Tibial nerve (tissue), 4 donors: ENCODE data around the gene HOMER2. TPM values are rescaled to one million over a fixed set of nuclear protein-coding genes. Genes with fewer than 3 reads are reported as not detected.

ENCODE experiments used
- DNase-seq, 2 donors: peaks; one replicate each; pipeline ENCODE4 v3.0.0-alpha.2; 2019; ENCODE audit warnings: low spot score in 2 of 2
- H3K27ac ChIP-seq, 4 donors: fragments of 200-600 bp; sonication (generic) in 3 of 4; one replicate each; pipeline ENCODE4 v1.5.1; 2017 to 2019; ENCODE audit warnings: mild to moderate bottlenecking in 1 of 4
- H3K27me3 ChIP-seq, 2 donors: fragments of 200-600 bp; sonication (generic) in 1 of 2; one replicate each; pipeline versions ENCODE4 v1.5.1 to v1.6.0; 2017 to 2019
- H3K36me3 ChIP-seq, 3 donors: fragments of 200-600 bp; sonication (generic); one replicate each; pipeline ENCODE4 v1.5.1; 2018 to 2019
- H3K4me1 ChIP-seq, 4 donors: fragments of 200-600 bp; sonication (generic) in 3 of 4; one replicate each; pipeline ENCODE4 v1.5.1; 2017 to 2019
- H3K4me3 ChIP-seq, 4 donors: fragments of 200-600 bp; sonication (generic) in 3 of 4; one replicate each; pipeline ENCODE4 v1.5.1; 2017 to 2019; ENCODE audit warnings: mild to moderate bottlenecking in 1 of 4, moderate library complexity in 1 of 4
- H3K9me3 ChIP-seq, 4 donors: fragments of 200-600 bp; sonication (generic) in 3 of 4; one replicate each; pipeline ENCODE4 v1.5.1; 2017 to 2019
- EP300 ChIP-seq, 2 donors: sonication (generic); formaldehyde crosslinking; IDR thresholded peaks; one replicate each; pipeline ENCODE4 v1.6.1; 2017; ENCODE audit warnings: antibody characterized with exemption in 2 of 2, mild to moderate bottlenecking in 1 of 2
- POLR2A ChIP-seq, 2 donors: fragments of 450-650 bp; IDR thresholded peaks; one replicate each; pipeline ENCODE4 v1.6.1; 2017; ENCODE audit warnings: antibody characterized with exemption in 2 of 2, mild to moderate bottlenecking in 2 of 2, moderate library complexity in 2 of 2
- WGBS, 2 donors: methylation state at CpG; one replicate each; pipeline ENCODE4 v1.1.5; 2018; 5-methylcytosine and 5-hydroxymethylcytosine counted together
- total RNA-seq, 4 donors: library from RNA; depleted of rRNA; stranded (reverse); fragments of >200 nt; gene quantifications; one replicate each; pipeline ENCODE4 v1.1.0, GENCODE V29; 2016
- TF ChIP-seq, protein P1 (sequence below), 5 experiments: fragments of 200-600 bp in 3 of 5; fragments of 450-650 bp in 2 of 5; sonication (generic) in 3 of 5; IDR thresholded peaks; one replicate each; pipeline ENCODE4 v1.5.1; 2016 to 2019; ENCODE audit warnings: antibody characterized with exemption in 5 of 5, mild to moderate bottlenecking in 3 of 5, moderate library complexity in 2 of 5

HOMER2 gene
- total RNA-seq, 4 donors from 2014 or later: 25.5 to 950 (median 39.0) TPM

GRCh38 chr15:82835391-82835917 is 117.1 kb downstream of the HOMER2 start:
- H3K36me3 ChIP-seq: peaks cover 5 to 88% (median 19%) of the 10 kb centered on the region in 3 donors
- H3K4me1 ChIP-seq: no peaks in the 10 kb centered on the region
- H3K4me3 ChIP-seq: no peak overlapping the region
- DNase-seq: peak in 1 of 2 donors; percentile 3
- TF ChIP-seq EP300 (IDR thresholded peaks at IDR 0.05): no peak
- TF ChIP-seq, protein P1, sequence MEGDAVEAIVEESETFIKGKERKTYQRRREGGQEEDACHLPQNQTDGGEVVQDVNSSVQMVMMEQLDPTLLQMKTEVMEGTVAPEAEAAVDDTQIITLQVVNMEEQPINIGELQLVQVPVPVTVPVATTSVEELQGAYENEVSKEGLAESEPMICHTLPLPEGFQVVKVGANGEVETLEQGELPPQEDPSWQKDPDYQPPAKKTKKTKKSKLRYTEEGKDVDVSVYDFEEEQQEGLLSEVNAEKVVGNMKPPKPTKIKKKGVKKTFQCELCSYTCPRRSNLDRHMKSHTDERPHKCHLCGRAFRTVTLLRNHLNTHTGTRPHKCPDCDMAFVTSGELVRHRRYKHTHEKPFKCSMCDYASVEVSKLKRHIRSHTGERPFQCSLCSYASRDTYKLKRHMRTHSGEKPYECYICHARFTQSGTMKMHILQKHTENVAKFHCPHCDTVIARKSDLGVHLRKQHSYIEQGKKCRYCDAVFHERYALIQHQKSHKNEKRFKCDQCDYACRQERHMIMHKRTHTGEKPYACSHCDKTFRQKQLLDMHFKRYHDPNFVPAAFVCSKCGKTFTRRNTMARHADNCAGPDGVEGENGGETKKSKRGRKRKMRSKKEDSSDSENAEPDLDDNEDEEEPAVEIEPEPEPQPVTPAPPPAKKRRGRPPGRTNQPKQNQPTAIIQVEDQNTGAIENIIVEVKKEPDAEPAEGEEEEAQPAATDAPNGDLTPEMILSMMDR (IDR thresholded peaks at IDR 0.05): no peak
- TF ChIP-seq POLR2A (IDR thresholded peaks at IDR 0.05): no peak
- H3K9me3 ChIP-seq: no peaks in the 10 kb centered on the region
- WGBS, 2 donors: 91 to 95% methylated on average over 7 of the region's 7 CpGs
- H3K27ac ChIP-seq: no peak overlapping the region
- H3K27me3 ChIP-seq: no peaks in the 10 kb centered on the region

DNA sequence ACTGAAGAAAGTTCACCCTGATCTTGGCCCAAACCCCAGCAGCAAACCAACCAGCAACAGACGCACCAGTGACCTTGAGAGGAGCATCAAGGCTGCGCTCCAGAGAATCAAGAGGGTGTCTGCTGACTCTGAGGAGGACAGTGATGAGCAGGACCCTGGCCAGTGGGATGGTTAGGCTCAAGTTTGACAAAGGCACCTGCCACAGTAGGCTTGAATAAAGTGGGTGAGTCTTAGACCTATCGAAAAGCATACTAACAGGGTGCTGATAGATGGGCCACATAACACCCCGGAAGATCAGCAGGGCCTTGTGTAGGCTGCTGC is 119.2 kb downstream of the HOMER2 start:
- 90 to 95% methylated on average over 4 of the region's 4 CpGs for WGBS, 2 donors
- Histone ChIP-seq H3K27ac (no peak overlapping the region), H3K27me3 (no peaks in the 10 kb centered on the region), H3K9me3 (no peaks in the 10 kb centered on the region), H3K36me3 (peaks cover 5 to 98% (median 26%) of the 10 kb centered on the region in 3 donors), H3K4me3 (no peak overlapping the region), H3K4me1 (no peaks in the 10 kb centered on the region)
- peak in 1 of 2 donors; percentile 3 for DNase-seq
- TF ChIP-seq POLR2A (IDR thresholded peaks at IDR 0.05) (no peak), EP300 (IDR thresholded peaks at IDR 0.05) (no peak)
- TF ChIP-seq, protein P1 (IDR thresholded peaks at IDR 0.05): no peak

DNA sequence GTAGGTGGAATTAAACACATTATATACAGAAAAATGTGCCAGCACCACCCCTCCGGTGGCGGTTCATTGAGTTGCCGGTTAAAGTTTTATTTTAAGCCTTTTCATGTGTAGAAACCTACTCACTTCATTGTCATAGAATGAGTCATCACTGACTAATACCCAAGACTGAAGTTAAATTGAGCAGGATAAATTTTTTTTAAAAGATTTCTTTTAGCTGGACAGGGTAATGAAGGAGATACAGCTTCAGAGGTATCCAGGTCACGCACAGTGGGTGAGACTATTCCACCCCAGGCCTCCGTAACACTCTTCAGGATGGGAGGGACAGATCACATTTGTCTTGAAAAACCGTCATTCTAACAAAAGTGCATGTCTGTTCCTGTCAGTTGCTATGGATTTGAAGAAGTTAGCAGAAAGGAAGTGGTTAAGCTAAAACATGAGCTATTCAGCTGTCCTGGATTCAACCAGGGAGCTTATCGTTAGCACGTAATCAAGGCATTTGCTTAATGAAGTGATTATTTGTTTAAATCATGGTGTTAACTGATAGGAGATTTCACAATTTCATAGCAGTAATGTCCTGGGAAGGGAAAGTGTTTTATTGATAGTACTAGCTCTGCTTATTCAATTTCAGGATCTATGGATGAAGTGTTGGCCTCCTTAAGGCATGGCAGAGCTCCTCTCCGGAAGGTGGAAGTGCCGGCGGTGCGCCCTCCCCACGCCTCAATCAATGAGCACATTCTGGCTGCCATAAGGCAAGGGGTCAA is 119.7 kb downstream of the HOMER2 start:
- no peaks in the 10 kb centered on the region for H3K9me3 ChIP-seq
- no peaks in the 10 kb centered on the region for H3K4me1 ChIP-seq
- H3K27ac ChIP-seq: no peak overlapping the region
- peak in 1 of 2 donors; percentile 2 for DNase-seq
- no peak overlapping the region for H3K4me3 ChIP-seq
- H3K36me3 ChIP-seq: peaks cover 5 to 98% (median 28%) of the 10 kb centered on the region in 3 donors
- H3K27me3 ChIP-seq: no peaks in the 10 kb centered on the region
- no peak for TF ChIP-seq POLR2A (IDR thresholded peaks at IDR 0.05)
- no peak for TF ChIP-seq EP300 (IDR thresholded peaks at IDR 0.05)
- TF ChIP-seq, protein P1 (IDR thresholded peaks at IDR 0.05): no peak
- 66 to 78% methylated on average over 13 of the region's 13 CpGs for WGBS, 2 donors

DNA sequence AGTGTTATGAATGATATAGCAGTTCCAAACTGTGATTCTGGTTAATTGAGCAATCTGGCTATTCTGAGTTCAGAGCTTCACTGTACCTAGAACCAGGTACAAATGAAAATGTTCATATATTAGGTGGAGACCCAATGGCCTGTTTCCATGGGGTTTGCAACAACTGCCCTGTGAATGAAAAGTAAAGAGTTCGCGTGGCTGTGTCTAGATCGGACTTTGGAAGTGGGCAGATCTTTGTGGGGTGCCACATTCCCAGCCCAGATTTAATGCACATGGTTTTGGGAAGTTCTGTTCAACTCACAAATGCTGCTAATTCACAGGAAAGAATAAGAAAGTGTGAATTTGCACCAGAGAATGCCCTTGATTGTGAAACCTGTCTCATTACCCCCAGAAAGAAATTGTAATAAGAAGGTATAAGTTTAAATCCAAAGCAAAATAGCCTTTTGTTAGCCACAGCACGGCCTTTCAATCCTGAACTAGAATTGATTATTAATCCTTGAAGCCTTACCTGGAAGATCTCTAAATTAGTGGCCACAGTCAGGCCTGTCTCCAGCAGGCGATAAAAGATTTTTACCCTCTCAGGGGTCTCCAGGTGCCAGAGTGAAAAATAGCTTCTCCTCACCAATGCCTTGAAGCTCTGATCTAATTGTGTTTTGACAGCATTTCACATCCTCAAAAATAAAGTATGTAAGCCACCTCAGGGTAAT is 120.5 kb downstream of the HOMER2 start:
- peak in 1 of 2 donors; percentile 0 for DNase-seq
- no peaks in the 10 kb centered on the region for H3K27me3 ChIP-seq
- no peak for TF ChIP-seq POLR2A (IDR thresholded peaks at IDR 0.05)
- H3K36me3 ChIP-seq: peaks cover 5 to 98% (median 30%) of the 10 kb centered on the region in 3 donors
- H3K9me3 ChIP-seq: no peaks in the 10 kb centered on the region
- no peak overlapping the region for H3K27ac ChIP-seq
- H3K4me3 ChIP-seq: no peak overlapping the region
- WGBS, 2 donors: 92 to 95% methylated on average over 5 of the region's 5 CpGs
- H3K4me1 ChIP-seq: no peaks in the 10 kb centered on the region

DNA sequence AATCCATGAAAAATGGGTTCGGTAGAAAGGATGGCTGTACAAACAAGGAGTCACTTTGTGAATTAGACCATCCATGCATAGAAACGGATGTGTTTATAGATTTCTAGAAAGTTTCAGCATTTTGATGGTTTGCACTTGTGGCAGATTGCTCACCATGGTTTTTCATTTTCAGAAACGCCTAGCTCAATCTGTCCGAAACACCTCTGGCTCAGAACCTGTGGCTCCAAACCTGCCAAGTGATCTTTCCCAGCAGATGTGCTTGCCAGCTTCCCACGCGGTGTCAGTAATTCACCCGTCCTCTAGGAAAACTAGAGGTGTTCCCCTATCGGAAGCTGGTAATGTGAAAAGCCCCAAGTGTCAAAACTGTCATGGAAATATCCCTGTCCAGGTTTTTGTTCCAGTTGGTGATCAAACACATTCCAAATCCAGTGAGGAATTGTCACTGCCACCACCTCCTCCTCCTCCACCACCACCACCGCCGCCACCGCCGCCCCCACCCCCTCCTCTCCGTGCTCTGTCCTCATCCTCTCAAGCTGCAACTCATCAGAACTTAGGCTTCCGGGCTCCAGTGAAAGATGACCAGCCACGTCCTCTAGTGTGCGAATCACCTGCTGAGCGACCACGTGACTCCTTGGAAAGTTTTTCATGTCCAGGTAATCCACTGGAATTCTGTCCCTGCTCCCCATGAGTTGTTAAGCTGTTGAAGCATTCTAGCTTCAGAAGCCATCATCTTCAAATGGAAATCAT is 121.9 kb downstream of the HOMER2 start:
- 90 to 93% methylated on average over 18 of the region's 18 CpGs for WGBS, 2 donors
- DNase-seq: peak in 1 of 2 donors; percentile 2
- Histone ChIP-seq H3K27ac (no peak overlapping the region), H3K9me3 (no peaks in the 10 kb centered on the region), H3K4me1 (no peaks in the 10 kb centered on the region), H3K4me3 (no peak overlapping the region), H3K36me3 (peaks cover 5 to 98% (median 39%) of the 10 kb centered on the region in 3 donors), H3K27me3 (no peaks in the 10 kb centered on the region)
- TF ChIP-seq, protein P1 (IDR thresholded peaks at IDR 0.05): no peak
- TF ChIP-seq POLR2A (IDR thresholded peaks at IDR 0.05) (no peak), EP300 (IDR thresholded peaks at IDR 0.05) (no peak)
